Left renal pelvis (tissue), 4 donors: ENCODE measurements around the gene KRTCAP3. TPM values are rescaled to one million over a fixed set of nuclear protein-coding genes. Genes with fewer than 3 reads are reported as not detected.
A peak's percentile ranks its signal among the peaks of the same experiment; 100 is the strongest.

ENCODE experiments used
- DNase-seq, 4 donors: peaks; one replicate each; pipeline ENCODE4 v3.0.0-alpha.2; 2013; ENCODE audit warnings: low read depth in 4 of 4, low spot score in 3 of 4
- polyA plus RNA-seq, 4 donors: library from polyadenylated mRNA; unstranded; fragments of 120-200 nt; gene quantifications; one replicate each; pipeline ENCODE4 v1.2.1, GENCODE V29; 2013; ENCODE audit not compliant: insufficient read length in 4 of 4

Gene KRTCAP3
- polyA plus RNA-seq, 4 donors = 2.7 to 8.3 (median 6.5) TPM

GRCh38 chr2:27435628-27436027 is 6.6 kb upstream of the KRTCAP3 start:
- no peak for DNase-seq

- no peak for DNase-seq
Measured at GRCh38 chr2:27441226-27441926, 805 bp upstream of the KRTCAP3 start.

- no peak for DNase-seq
Measured at GRCh38 chr2:27442920-27443282, 720 bp downstream of the KRTCAP3 start.

- no peak for DNase-seq
Measured at GRCh38 chr2:27445155-27445554, 3.0 kb downstream of the KRTCAP3 start.

GRCh38 chr2:27445615-27446014 is 3.4 kb downstream of the KRTCAP3 start:
- no peak for DNase-seq

GRCh38 chr2:27446057-27446456 is 3.9 kb downstream of the KRTCAP3 start:
- no peak for DNase-seq

GRCh38 chr2:27448381-27448780 is 6.2 kb downstream of the KRTCAP3 start:
- DNase-seq = no peak

- DNase-seq = no peak
Measured at GRCh38 chr2:27451095-27451494, 8.9 kb downstream of the KRTCAP3 start.

- no peak for DNase-seq
Measured at GRCh38 chr2:27453968-27454367, 11.8 kb downstream of the KRTCAP3 start.

- no peak for DNase-seq
Measured at GRCh38 chr2:27461118-27461517, 18.9 kb downstream of the KRTCAP3 start.

- no peak for DNase-seq
Measured at GRCh38 chr2:27464443-27464842, 22.3 kb downstream of the KRTCAP3 start.

GRCh38 chr2:27471961-27472360 is 29.8 kb downstream of the KRTCAP3 start:
- no peak for DNase-seq

GRCh38 chr2:27485496-27485895 is 43.3 kb downstream of the KRTCAP3 start:
- DNase-seq = no peak

- DNase-seq = no peak
Measured at GRCh38 chr2:27489118-27489497, 46.9 kb downstream of the KRTCAP3 start.

GRCh38 chr2:27489498-27490397 is 47.6 kb downstream of the KRTCAP3 start, which contains the start of gene IFT172:
Gene IFT172 (minus strand): TSS chr2:27489743. CDS start chr2:27489653, 90 bp downstream.
- DNase-seq = peak; percentile 95 to 98 (median 96)

GRCh38 chr2:27492557-27492956 is 50.4 kb downstream of the KRTCAP3 start:
- no peak for DNase-seq

GRCh38 chr2:27493948-27494283 is 51.7 kb downstream of the KRTCAP3 start:
- DNase-seq = no peak

Other genes with a start within 250 kb of the KRTCAP3 start
- gene ATRAID, start 230.3 kb upstream of the KRTCAP3 start, polyA plus RNA-seq = 100 to 1,000 TPM; 142 to 162 (median 153) TPM
- gene SLC5A6, start 230.1 kb upstream of the KRTCAP3 start, polyA plus RNA-seq = 10 to 100 TPM; 19.9 to 48.4 (median 35.2) TPM
- 10 to 100 TPM; 33.7 to 61.4 (median 43.1) TPM for gene CAD, start 225.0 kb upstream of the KRTCAP3 start, polyA plus RNA-seq
- 1 to 10 TPM in 3 of 4 donors, under 1 TPM in 1; 0.98 to 8.7 (median 5.3) TPM for gene SLC30A3, start 179.3 kb upstream of the KRTCAP3 start, polyA plus RNA-seq
- gene DNAJC5G, start 166.9 kb upstream of the KRTCAP3 start, polyA plus RNA-seq = 1 to 10 TPM in 1 of 4 donors, under 1 TPM in 3; 0.18 to 1.7 (median 0.46) TPM
- gene TRIM54, start 160.0 kb upstream of the KRTCAP3 start, polyA plus RNA-seq = 1 to 10 TPM in 3 of 4 donors, under 1 TPM in 1; 0.07 to 6.4 (median 3.9) TPM
- 1 to 10 TPM in 2 of 4 donors, under 1 TPM in 2; 0.53 to 1.3 (median 0.88) TPM for gene UCN, start 133.9 kb upstream of the KRTCAP3 start, polyA plus RNA-seq
- gene MPV17, start 119.3 kb upstream of the KRTCAP3 start, polyA plus RNA-seq = 10 to 100 TPM; 72.0 to 89.4 (median 81.4) TPM
- 10 to 100 TPM; 50.5 to 77.6 (median 70.3) TPM for gene GTF3C2, start 85.6 kb upstream of the KRTCAP3 start, polyA plus RNA-seq
- 10 to 100 TPM; 37.5 to 59.3 (median 48.2) TPM for gene EIF2B4, start 72.0 kb upstream of the KRTCAP3 start, polyA plus RNA-seq
- gene SNX17, start 71.8 kb upstream of the KRTCAP3 start, polyA plus RNA-seq = 100 to 1,000 TPM in 3 of 4 donors, 10 to 100 TPM in 1; 92.7 to 112 (median 102) TPM
- 10 to 100 TPM; 13.3 to 22.4 (median 15.2) TPM for gene ZNF513, start 61.6 kb upstream of the KRTCAP3 start, polyA plus RNA-seq
- 10 to 100 TPM; 68.7 to 96.4 (median 94.3) TPM for gene PPM1G, start 32.8 kb upstream of the KRTCAP3 start, polyA plus RNA-seq
- 100 to 1,000 TPM; 123 to 164 (median 134) TPM for gene NRBP1, start 13.8 kb upstream of the KRTCAP3 start, polyA plus RNA-seq
- 10 to 100 TPM; 32.9 to 61.0 (median 45.3) TPM for gene IFT172, start 47.4 kb downstream of the KRTCAP3 start, polyA plus RNA-seq
- 10 to 100 TPM in 1 of 4 donors, 1 to 10 TPM in 3; 7.0 to 11.5 (median 8.1) TPM for gene FNDC4, start 52.8 kb downstream of the KRTCAP3 start, polyA plus RNA-seq
- under 1 TPM in 3 of 4 donors, not detected in 1; 0.14 to 0.18 (median 0.16) TPM for gene GCKR, start 54.5 kb downstream of the KRTCAP3 start, polyA plus RNA-seq
- gene ZNF512, start 140.7 kb downstream of the KRTCAP3 start, polyA plus RNA-seq = 10 to 100 TPM; 63.2 to 85.5 (median 76.7) TPM
- 10 to 100 TPM; 11.1 to 15.3 (median 13.2) TPM for gene CCDC121, start 186.6 kb downstream of the KRTCAP3 start, polyA plus RNA-seq
- gene GPN1, start 186.7 kb downstream of the KRTCAP3 start, polyA plus RNA-seq = 10 to 100 TPM; 49.7 to 68.5 (median 58.1) TPM
- gene SUPT7L, start 221.2 kb downstream of the KRTCAP3 start, polyA plus RNA-seq = 10 to 100 TPM; 45.4 to 67.7 (median 58.4) TPM
- gene SLC4A1AP, start 221.5 kb downstream of the KRTCAP3 start, polyA plus RNA-seq = 10 to 100 TPM; 23.5 to 36.7 (median 34.4) TPM